MM.1S (cell line): Measurements from ENCODE around the gene SYTL4.

Experiments used
- DNase-seq: peaks from one replicate; pipeline ENCODE4 v3.0.0-alpha.2; 2015
- H2AFZ ChIP-seq: fragments of 300-600 bp; sonication (generic); 2 replicates; pipeline ENCODE4 v1.6.0; 2016; ENCODE audit warnings: antibody characterized with exemption, low read length
- H3F3A ChIP-seq: fragments of 300-600 bp; sonication (generic); 2 replicates; pipeline ENCODE4 v1.6.1; 2016; ENCODE audit warnings: mild to moderate bottlenecking, antibody characterized with exemption, low read length, moderate library complexity, mixed read lengths; ENCODE audit not compliant: insufficient read depth
- H3K27ac ChIP-seq: fragments of 300-600 bp; sonication (generic); 2 replicates; pipeline ENCODE4 v1.5.1; 2016; ENCODE audit warnings: mild to moderate bottlenecking, low read length
- H3K27me3 ChIP-seq: fragments of 300-600 bp; sonication (generic); replicated peaks from 2 replicates; pipeline ENCODE4 v1.6.0; 2016; ENCODE audit warnings: low read length; ENCODE audit not compliant: insufficient read depth
- H3K36me3 ChIP-seq: fragments of 300-600 bp; sonication (generic); replicated peaks from 2 replicates; pipeline ENCODE4 v1.6.1; 2016; ENCODE audit warnings: mild to moderate bottlenecking, low read length, mixed read lengths; ENCODE audit not compliant: insufficient read depth
- H3K4me1 ChIP-seq: fragments of 300-600 bp; sonication (generic); 2 replicates; pipeline ENCODE4 v1.6.1; 2016; ENCODE audit warnings: low read length, mixed read lengths
- H3K4me2 ChIP-seq: fragments of 300-600 bp; sonication (generic); 2 replicates; pipeline ENCODE4 v1.6.0; 2016; ENCODE audit warnings: low read depth, low read length
- H3K4me3 ChIP-seq: fragments of 300-600 bp; sonication (generic); 2 replicates; pipeline ENCODE4 v1.5.1; 2016; ENCODE audit warnings: low read length, mixed read lengths
- H3K79me2 ChIP-seq: fragments of 300-600 bp; sonication (generic); 2 replicates; pipeline ENCODE4 v1.6.1; 2016; ENCODE audit warnings: mixed run types, low read length, mixed read lengths
- H3K9ac ChIP-seq: fragments of 300-600 bp; sonication (generic); 2 replicates; pipeline ENCODE4 v1.6.1; 2016; ENCODE audit warnings: low read length, mixed read lengths
- H3K9me2 ChIP-seq: fragments of 300-600 bp; sonication (generic); replicated peaks from 2 replicates; pipeline ENCODE4 v1.6.1; 2016; ENCODE audit warnings: mild to moderate bottlenecking, low read length, mixed read lengths; ENCODE audit not compliant: insufficient read depth
- H3K9me3 ChIP-seq: fragments of 300-600 bp; sonication (generic); replicated peaks from 2 replicates; pipeline ENCODE4 v1.6.1; 2016; ENCODE audit warnings: mild to moderate bottlenecking, low read length, mixed read lengths; ENCODE audit not compliant: insufficient read depth
- H4K20me1 ChIP-seq: fragments of 300-600 bp; sonication (generic); 2 replicates; pipeline ENCODE4 v1.6.1; 2016; ENCODE audit warnings: mild to moderate bottlenecking, low read length, moderate library complexity, mixed read lengths; ENCODE audit not compliant: insufficient read depth
- EZH2 ChIP-seq: fragments of 300-600 bp; sonication (generic); optimal IDR thresholded peaks from 2 replicates; pipeline ENCODE3; 2017; ENCODE audit warnings: low read depth, mild to moderate bottlenecking, antibody characterized with exemption, low read length, mixed read lengths
- EZH2phosphoT487 ChIP-seq: fragments of 300-600 bp; sonication (generic); IDR thresholded peaks from 2 replicates; pipeline ENCODE4 v1.6.1; 2018; ENCODE audit warnings: antibody characterized with exemption, low read length
- TF ChIP-seq, protein P1 (sequence below): fragments of 300-600 bp; sonication (generic); IDR thresholded peaks from 2 replicates; pipeline ENCODE4 v1.5.1; 2016; ENCODE audit warnings: antibody characterized with exemption, low read length, mixed read lengths

SYTL4 gene

DNA sequence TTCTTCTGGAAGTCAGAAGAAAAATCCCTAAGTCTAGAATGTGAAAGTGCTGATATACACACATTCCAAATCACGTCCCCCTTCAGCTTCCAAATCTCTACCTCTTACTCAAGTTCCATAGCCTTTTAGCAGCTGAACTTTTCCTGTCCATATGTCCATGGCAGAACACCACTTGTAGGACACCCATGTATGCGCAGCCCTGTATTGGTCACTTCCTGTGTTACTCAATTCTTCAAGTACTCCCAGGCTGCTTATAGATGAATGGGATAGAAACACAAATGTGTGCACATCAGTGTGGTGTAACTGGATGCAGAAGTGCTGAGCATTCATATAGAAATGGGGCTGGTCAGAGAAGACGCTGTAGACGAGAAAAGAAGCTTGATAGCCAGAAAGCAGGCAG, 69.1 kb downstream of the SYTL4 start:
- no peak for TF ChIP-seq EZH2
- TF ChIP-seq, protein P1, sequence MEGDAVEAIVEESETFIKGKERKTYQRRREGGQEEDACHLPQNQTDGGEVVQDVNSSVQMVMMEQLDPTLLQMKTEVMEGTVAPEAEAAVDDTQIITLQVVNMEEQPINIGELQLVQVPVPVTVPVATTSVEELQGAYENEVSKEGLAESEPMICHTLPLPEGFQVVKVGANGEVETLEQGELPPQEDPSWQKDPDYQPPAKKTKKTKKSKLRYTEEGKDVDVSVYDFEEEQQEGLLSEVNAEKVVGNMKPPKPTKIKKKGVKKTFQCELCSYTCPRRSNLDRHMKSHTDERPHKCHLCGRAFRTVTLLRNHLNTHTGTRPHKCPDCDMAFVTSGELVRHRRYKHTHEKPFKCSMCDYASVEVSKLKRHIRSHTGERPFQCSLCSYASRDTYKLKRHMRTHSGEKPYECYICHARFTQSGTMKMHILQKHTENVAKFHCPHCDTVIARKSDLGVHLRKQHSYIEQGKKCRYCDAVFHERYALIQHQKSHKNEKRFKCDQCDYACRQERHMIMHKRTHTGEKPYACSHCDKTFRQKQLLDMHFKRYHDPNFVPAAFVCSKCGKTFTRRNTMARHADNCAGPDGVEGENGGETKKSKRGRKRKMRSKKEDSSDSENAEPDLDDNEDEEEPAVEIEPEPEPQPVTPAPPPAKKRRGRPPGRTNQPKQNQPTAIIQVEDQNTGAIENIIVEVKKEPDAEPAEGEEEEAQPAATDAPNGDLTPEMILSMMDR, result no peak
- TF ChIP-seq EZH2phosphoT487, result no peak

DNA sequence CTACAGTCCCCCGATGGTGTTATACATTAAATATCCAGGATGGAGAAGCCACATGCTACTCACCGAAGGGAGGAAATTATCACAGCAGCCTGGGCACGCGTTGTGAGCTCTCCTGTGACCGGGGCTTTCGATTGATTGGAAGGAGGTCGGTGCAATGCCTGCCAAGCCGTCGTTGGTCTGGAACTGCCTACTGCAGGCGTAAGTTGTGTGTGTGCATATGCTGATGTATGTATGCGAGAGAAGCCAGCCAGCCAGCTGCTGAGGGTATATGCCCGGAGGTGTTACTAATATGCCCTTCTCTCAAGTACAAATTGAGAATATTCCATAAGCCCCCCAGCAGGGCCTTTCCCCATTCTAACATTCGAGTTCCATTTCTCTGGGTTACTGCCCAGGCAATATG, 69.8 kb downstream of the SYTL4 start:
- Histone ChIP-seq H3K27ac (no peak overlapping the region), H3K27me3 (0 out of 2 replicates have a peak, but pooled peaks cover 6% of the 10 kb centered on the region)
- TF ChIP-seq, protein P1, result no peak
- TF ChIP-seq EZH2phosphoT487, result no peak

More for the DNA sequence above, 69.1 kb downstream of the SYTL4 start:
- Histone ChIP-seq H3K27ac (no peak overlapping the region), H3F3A (no peaks in the 10 kb centered on the region), H2AFZ (no peak overlapping the region), H3K9me2 (no peaks in the 10 kb centered on the region), H3K9me3 (no peaks in the 10 kb centered on the region), H3K79me2 (no peaks in the 10 kb centered on the region), H3K4me3 (no peak overlapping the region), H3K9ac (no peak overlapping the region), H3K36me3 (no peaks in the 10 kb centered on the region), H3K4me2 (no peak overlapping the region), H3K4me1 (no peaks in the 10 kb centered on the region), H3K27me3 (0 out of 2 replicates have a peak, but pooled peaks cover 6% of the 10 kb centered on the region), H4K20me1 (no peaks in the 10 kb centered on the region)
- no peak for DNase-seq

DNA sequence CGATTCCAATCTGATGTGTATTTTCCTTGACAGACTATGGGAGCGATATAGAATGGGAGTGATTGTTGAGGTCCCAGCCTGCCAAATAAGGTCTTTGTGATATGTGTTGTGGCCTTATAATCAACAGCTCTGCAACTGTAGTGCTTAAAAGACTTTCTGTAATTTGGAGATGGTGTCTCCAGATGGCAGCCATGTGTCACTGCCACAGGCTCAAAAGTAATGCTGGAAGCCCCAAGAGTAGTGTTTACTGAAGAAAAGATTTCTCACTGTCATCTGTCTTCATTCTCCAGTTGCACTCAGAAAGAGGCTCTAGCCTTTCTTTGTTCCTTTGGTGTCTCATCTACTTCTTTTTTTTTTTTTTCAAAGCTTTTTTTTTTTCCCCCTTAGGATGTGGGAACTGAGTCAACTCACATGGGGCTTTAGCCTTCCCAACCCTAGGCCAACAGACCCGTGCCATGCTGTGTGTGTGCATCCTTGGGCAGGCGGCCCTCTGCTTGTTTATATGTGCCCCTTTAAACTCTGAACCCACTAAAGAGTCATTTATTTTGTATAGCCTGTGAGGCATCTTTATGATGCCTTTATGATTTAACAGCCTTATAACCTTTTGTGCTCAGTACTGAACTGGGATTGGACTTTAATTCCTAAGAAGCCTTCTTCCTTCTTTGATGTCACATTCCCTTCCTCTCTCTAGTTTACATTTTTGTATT, 72.3 kb downstream of the SYTL4 start:
- H3K36me3 ChIP-seq, result no peaks in the 10 kb centered on the region
- DNase-seq, result no peak
- no peak overlapping the region for H3K4me2 ChIP-seq
- TF ChIP-seq, protein P1, result no peak
- TF ChIP-seq EZH2phosphoT487 (no peak), EZH2 (no peak)
- no peak overlapping the region for H3K9ac ChIP-seq
- no peaks in the 10 kb centered on the region for H3K79me2 ChIP-seq
- no peaks in the 10 kb centered on the region for H3K4me1 ChIP-seq
- H3F3A ChIP-seq, result no peaks in the 10 kb centered on the region
- H3K9me3 ChIP-seq, result no peaks in the 10 kb centered on the region
- H3K9me2 ChIP-seq, result no peaks in the 10 kb centered on the region
- H4K20me1 ChIP-seq, result no peaks in the 10 kb centered on the region
- H3K27me3 ChIP-seq, result 0 out of 2 replicates have a peak, but pooled peaks cover 6% of the 10 kb centered on the region
- H2AFZ ChIP-seq, result no peak overlapping the region
- no peak overlapping the region for H3K4me3 ChIP-seq
- H3K27ac ChIP-seq, result no peak overlapping the region

More for the DNA sequence above, 69.8 kb downstream of the SYTL4 start:
- no peaks in the 10 kb centered on the region for H3F3A ChIP-seq
- H3K4me1 ChIP-seq, result no peaks in the 10 kb centered on the region
- no peaks in the 10 kb centered on the region for H3K9me2 ChIP-seq
- no peaks in the 10 kb centered on the region for H3K36me3 ChIP-seq
- no peak overlapping the region for H3K4me2 ChIP-seq
- H3K9ac ChIP-seq, result no peak overlapping the region
- H3K4me3 ChIP-seq, result no peak overlapping the region
- DNase-seq, result no peak
- no peaks in the 10 kb centered on the region for H3K9me3 ChIP-seq
- no peak overlapping the region for H2AFZ ChIP-seq
- no peaks in the 10 kb centered on the region for H4K20me1 ChIP-seq
- no peaks in the 10 kb centered on the region for H3K79me2 ChIP-seq
